B cell (primary cell): ENCODE data around the gene PNO1. TPM values are rescaled to one million over a fixed set of nuclear protein-coding genes. Genes with fewer than 3 reads are reported as not detected.

ENCODE experiments used
- ATAC-seq: fragments of 200-7000 bp; cut with Tn5 transposase; one replicate; pipeline ENCODE4 v1.10.0; 2021; ENCODE audit warnings: low read depth, mild to moderate bottlenecking, moderate number of reproducible peaks, moderate library complexity
- CTCF ChIA-PET: fragments of 350-600 bp; sonication (Branson Sonifier 250); formaldehyde crosslinking; loops from one replicate; lab custom pipeline; 2021; ENCODE audit warnings: antibody characterized with exemption, inconsistent platforms; lab: Charles Lee
- POLR2A ChIA-PET: fragments of 350-600 bp; sonication (Branson Sonifier 250); formaldehyde crosslinking; loops from one replicate; lab custom pipeline; 2021; ENCODE audit warnings: antibody characterized with exemption; lab: Charles Lee
- DNase-seq: peaks from one replicate; pipeline ENCODE4 v3.0.0; 2013
- H2AFZ ChIP-seq: 2 replicates; pipeline ENCODE4 v1.6.1; 2012; ENCODE audit warnings: mild to moderate bottlenecking, low read depth, low read length; ENCODE audit not compliant: insufficient read depth, poor library complexity, severe bottlenecking
- H3K27ac ChIP-seq, 2 donors: 1 replicate in 1 of 2; 2 replicates in 1 of 2; pipeline ENCODE4 v1.5.1; 2012 to 2013; ENCODE audit warnings: low read length in 2 of 2, mild to moderate bottlenecking in 2 of 2, moderate library complexity in 1 of 2
- H3K27me3 ChIP-seq, 4 experiments: fragments of 200-600 bp in 1 of 4; sonication (generic) in 1 of 4; replicated peaks in 1 of 4; 1 replicate in 2 of 4; 2 replicates in 2 of 4; pipeline versions ENCODE4 v1.6.1 to v1.7.0; 2013 to 2016; ENCODE audit warnings: low read length in 3 of 4, mild to moderate bottlenecking in 2 of 4, mixed read lengths in 1 of 4, moderate library complexity in 1 of 4; ENCODE audit not compliant: insufficient read depth in 4 of 4, control insufficient read depth in 3 of 4; ENCODE audit errors: control extremely low read depth in 1 of 4
- H3K36me3 ChIP-seq, 2 experiments: replicated peaks in 1 of 2; 1 replicate in 1 of 2; 2 replicates in 1 of 2; pipeline versions ENCODE4 v1.6.1 to v1.7.1; 2013; ENCODE audit warnings: low read length in 1 of 2; ENCODE audit not compliant: insufficient read depth in 2 of 2, control insufficient read depth in 1 of 2; ENCODE audit errors: control extremely low read depth in 1 of 2, extremely low read depth in 1 of 2
- H3K4me1 ChIP-seq, 2 donors: fragments of 200-600 bp in 1 of 2; sonication (generic) in 1 of 2; 1 replicate in 1 of 2; 2 replicates in 1 of 2; pipeline versions ENCODE4 v1.5.1 to v1.6.1; 2013 to 2017; ENCODE audit warnings: low read length in 2 of 2; ENCODE audit not compliant: control insufficient read depth in 2 of 2, insufficient read depth in 2 of 2
- H3K4me2 ChIP-seq: replicated peaks from 2 replicates; pipeline ENCODE3; 2012; ENCODE audit warnings: mild to moderate bottlenecking, low read depth, low read length; ENCODE audit not compliant: poor library complexity, severe bottlenecking
- H3K4me3 ChIP-seq, 5 experiments: fragments of 200-600 bp in 1 of 5; sonication (generic) in 1 of 5; 1 replicate in 3 of 5; 2 replicates in 2 of 5; pipeline versions ENCODE4 v1.5.1 to v1.7.0; 2011 to 2016; ENCODE audit warnings: low read length in 4 of 5, mild to moderate bottlenecking in 4 of 5, low read depth in 2 of 5, control low read depth in 1 of 5, moderate library complexity in 1 of 5; ENCODE audit not compliant: insufficient read depth in 1 of 5; ENCODE audit errors: control extremely low read depth in 1 of 5, extremely low read depth in 1 of 5
- H3K79me2 ChIP-seq: fragments of 200-600 bp; sonication (generic); one replicate; pipeline ENCODE4 v1.6.0; 2016; ENCODE audit warnings: low read length; ENCODE audit not compliant: control insufficient read depth, insufficient read depth
- H3K9ac ChIP-seq: fragments of 200-600 bp; sonication (generic); 2 replicates; pipeline ENCODE4 v1.6.1; 2017; ENCODE audit warnings: mild to moderate bottlenecking, low read length, moderate library complexity
- H3K9me3 ChIP-seq, 3 donors: one replicate each; pipeline versions ENCODE4 v1.6.1 to v1.7.1; 2013; ENCODE audit warnings: low read length in 2 of 3; ENCODE audit not compliant: control insufficient read depth in 2 of 3, insufficient read depth in 1 of 3; ENCODE audit errors: control extremely low read depth in 1 of 3
- H4K20me1 ChIP-seq: 2 replicates; pipeline ENCODE4 v1.6.0; 2012; ENCODE audit warnings: mild to moderate bottlenecking, low read length; ENCODE audit not compliant: insufficient read depth, control insufficient read depth, poor library complexity, severe bottlenecking
- H3K27ac Mint-ChIP-seq: one replicate; pipeline ENCODE4 v1.8.0; 2021; ENCODE audit warnings: mixed read lengths
- H3K27me3 Mint-ChIP-seq: one replicate; pipeline ENCODE4 v1.8.0; 2021; ENCODE audit warnings: mixed read lengths
- H3K4me1 Mint-ChIP-seq: one replicate; pipeline ENCODE4 v1.8.0; 2021; ENCODE audit warnings: mixed read lengths
- H3K4me3 Mint-ChIP-seq: one replicate; pipeline ENCODE4 v1.8.0; 2021; ENCODE audit warnings: mixed read lengths
- H3K9me3 Mint-ChIP-seq: one replicate; pipeline ENCODE4 v1.8.0; 2022; ENCODE audit warnings: mixed read lengths; ENCODE audit not compliant: insufficient read depth
- EZH2 ChIP-seq: IDR thresholded peaks from 2 replicates; pipeline ENCODE4 v1.6.1; 2012; ENCODE audit warnings: borderline replicate concordance, low read depth, mild to moderate bottlenecking, moderate library complexity, low read length; ENCODE audit not compliant: insufficient read depth, poor library complexity, severe bottlenecking
- WGBS: methylation state at CpG from one replicate; pipeline ENCODE4 v1.1.5; 2013; ENCODE audit warnings: missing lambda C conversion rate; ENCODE audit not compliant: insufficient coverage; 5-methylcytosine and 5-hydroxymethylcytosine counted together
- intact Hi-C: fragments of 100-400 bp; cut with micrococcal nuclease; formaldehyde crosslinking; loops from one replicate; pipeline ENCODE4 v1.10.0; 2022
- polyA plus RNA-seq: library from polyadenylated mRNA; depleted of rRNA; stranded (reverse); fragments of >200 nt; gene quantifications from 2 replicates; pipeline ENCODE4 v1.2.3, GENCODE V29; 2012
- total RNA-seq, 2 donors: library from RNA; stranded (reverse); fragments of 120-200 nt in 1 of 2; gene quantifications; 1 replicate in 1 of 2; 2 replicates in 1 of 2; pipeline versions ENCODE4 v1.2.3 to v1.2.4, GENCODE V29; 2013 to 2022
- TF ChIP-seq, protein P1 (sequence below): fragments of 200-600 bp; IDR thresholded peaks from one replicate; pipeline ENCODE4 v1.8.0; 2022; ENCODE audit warnings: antibody characterized with exemption, mild to moderate bottlenecking

Gene PNO1
- total and polyA plus RNA-seq, 2 donors (not counting 1 experiment from before 2014, with no cell fraction given): 4.7 to 12.3 TPM

DNA sequence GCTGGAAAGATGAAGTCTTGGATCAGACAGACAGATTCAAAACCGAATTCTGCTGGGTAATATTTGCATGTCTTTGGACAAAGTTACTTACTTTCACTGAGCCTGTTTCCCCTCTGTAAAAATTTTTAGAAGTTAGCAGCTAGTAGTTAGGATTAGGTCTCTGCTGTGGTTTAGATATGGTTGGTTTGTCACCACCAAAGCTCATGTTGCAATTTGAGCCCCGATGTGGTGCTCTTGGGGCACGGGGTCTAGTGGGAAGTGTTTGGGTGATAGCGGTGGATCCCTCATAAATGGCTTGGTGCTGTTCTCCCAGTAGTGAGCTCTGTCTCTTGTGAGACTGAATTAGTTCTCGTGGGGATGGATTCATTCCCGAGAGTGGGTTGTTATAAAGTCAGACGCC, 38.9 kb upstream of the PNO1 start:
- Histone ChIP-seq H3K9me3 (no peaks in the 10 kb centered on the region), H3K4me1 (peaks cover 27 to 45% of the 10 kb centered on the region in 2 donors), H3K9ac (no peak overlapping the region), H4K20me1 (no peaks in the 10 kb centered on the region), H3K27me3 (no peaks in the 10 kb centered on the region), H2AFZ (peak overlapping the region; percentile 31), H3K27ac (peak overlapping the region; percentile 27 to 30), H3K36me3 (no peaks in the 10 kb centered on the region), H3K4me2 (no peak overlapping the region), H3K79me2 (no peaks in the 10 kb centered on the region), H3K4me3 (no peak overlapping the region)
- H3K9me3 Mint-ChIP-seq: no peaks in the 10 kb centered on the region
- TF ChIP-seq, protein P1, sequence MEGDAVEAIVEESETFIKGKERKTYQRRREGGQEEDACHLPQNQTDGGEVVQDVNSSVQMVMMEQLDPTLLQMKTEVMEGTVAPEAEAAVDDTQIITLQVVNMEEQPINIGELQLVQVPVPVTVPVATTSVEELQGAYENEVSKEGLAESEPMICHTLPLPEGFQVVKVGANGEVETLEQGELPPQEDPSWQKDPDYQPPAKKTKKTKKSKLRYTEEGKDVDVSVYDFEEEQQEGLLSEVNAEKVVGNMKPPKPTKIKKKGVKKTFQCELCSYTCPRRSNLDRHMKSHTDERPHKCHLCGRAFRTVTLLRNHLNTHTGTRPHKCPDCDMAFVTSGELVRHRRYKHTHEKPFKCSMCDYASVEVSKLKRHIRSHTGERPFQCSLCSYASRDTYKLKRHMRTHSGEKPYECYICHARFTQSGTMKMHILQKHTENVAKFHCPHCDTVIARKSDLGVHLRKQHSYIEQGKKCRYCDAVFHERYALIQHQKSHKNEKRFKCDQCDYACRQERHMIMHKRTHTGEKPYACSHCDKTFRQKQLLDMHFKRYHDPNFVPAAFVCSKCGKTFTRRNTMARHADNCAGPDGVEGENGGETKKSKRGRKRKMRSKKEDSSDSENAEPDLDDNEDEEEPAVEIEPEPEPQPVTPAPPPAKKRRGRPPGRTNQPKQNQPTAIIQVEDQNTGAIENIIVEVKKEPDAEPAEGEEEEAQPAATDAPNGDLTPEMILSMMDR: no peak
- no peak for TF ChIP-seq EZH2
- H3K27me3 Mint-ChIP-seq: no peaks in the 10 kb centered on the region
- no peak for ATAC-seq
- DNase-seq: no peak
- H3K4me3 Mint-ChIP-seq: peak overlapping the region; percentile 50
- intact Hi-C loops: no loop called here
- H3K4me1 Mint-ChIP-seq: peaks cover 36% of the 10 kb centered on the region
- 76% methylated on average over 4 of the region's 7 CpGs for WGBS
- peak overlapping the region; percentile 99 for H3K27ac Mint-ChIP-seq
- ChIA-PET CTCF (interaction anchor here (0.9 to 1.1 kb wide), 3 partner anchors 9 to 164 kb away, joined by 3 read pairs; no protein-coding TSS in a partner anchor), POLR2A (no interaction called here)

DNA sequence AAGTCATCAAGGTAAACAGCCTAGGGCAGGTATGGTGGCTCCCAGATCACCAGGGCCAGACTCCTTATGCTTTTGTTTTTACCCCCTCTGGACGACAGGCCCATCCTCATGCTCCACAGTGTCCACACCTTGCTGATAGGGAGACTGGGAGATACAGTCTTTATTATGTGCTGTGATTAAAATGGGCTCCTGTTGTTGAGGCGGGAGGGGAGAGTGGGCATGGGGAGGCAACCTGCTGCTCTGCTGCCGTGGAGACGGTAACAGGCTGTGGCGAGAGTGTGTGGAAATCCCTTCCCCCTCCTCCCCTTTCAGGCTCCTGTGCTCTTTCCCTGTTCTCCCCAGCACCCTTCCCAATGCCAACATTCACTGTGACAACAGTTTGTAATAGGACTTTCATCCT, 38.2 kb upstream of the PNO1 start:
- Mint-ChIP-seq H3K9me3 (no peaks in the 10 kb centered on the region), H3K27me3 (no peaks in the 10 kb centered on the region)

More for the DNA sequence above, 38.2 kb upstream of the PNO1 start:
- peak overlapping the region; percentile 31 for H2AFZ ChIP-seq
- H3K4me1 ChIP-seq: peaks cover 27 to 45% of the 10 kb centered on the region in 2 donors
- peak overlapping the region; percentile 11 to 27 for H3K27ac ChIP-seq
- POLR2A ChIA-PET: no interaction called here
- no peak overlapping the region for H3K9ac ChIP-seq
- H3K79me2 ChIP-seq: no peaks in the 10 kb centered on the region
- no peak overlapping the region for H3K4me3 ChIP-seq
- CTCF ChIA-PET: interaction anchor here (0.9 to 6.9 kb wide), 5 partner anchors 10 to 164 kb away, joined by 3 to 80 read pairs (median 4); partner anchors contain the start of gene PNO1
- Mint-ChIP-seq H3K4me3 (no peak overlapping the region), H3K27ac (peak overlapping the region; percentile 99), H3K4me1 (peaks cover 36% of the 10 kb centered on the region)
- intact Hi-C loops: no loop called here
- no peak for DNase-seq
- no peaks in the 10 kb centered on the region for H3K9me3 ChIP-seq
- H3K27me3 ChIP-seq: no peaks in the 10 kb centered on the region
- no peak for ATAC-seq
- no peaks in the 10 kb centered on the region for H3K36me3 ChIP-seq
- H4K20me1 ChIP-seq: no peaks in the 10 kb centered on the region
- no peak overlapping the region for H3K4me2 ChIP-seq
- WGBS: 92% methylated on average over 4 of the region's 5 CpGs
- no peak for TF ChIP-seq EZH2
- TF ChIP-seq, protein P1: no peak
